ENCODE measurements around the gene IMMP2L. TPM values are rescaled to one million over a fixed set of nuclear protein-coding genes. Genes with fewer than 3 reads are reported as not detected.

IMMP2L gene
- total and polyA plus RNA-seq, 2 of the 4 experiments (the other 2 are of a cell fraction): 5.8 to 9.3 TPM

DNA sequence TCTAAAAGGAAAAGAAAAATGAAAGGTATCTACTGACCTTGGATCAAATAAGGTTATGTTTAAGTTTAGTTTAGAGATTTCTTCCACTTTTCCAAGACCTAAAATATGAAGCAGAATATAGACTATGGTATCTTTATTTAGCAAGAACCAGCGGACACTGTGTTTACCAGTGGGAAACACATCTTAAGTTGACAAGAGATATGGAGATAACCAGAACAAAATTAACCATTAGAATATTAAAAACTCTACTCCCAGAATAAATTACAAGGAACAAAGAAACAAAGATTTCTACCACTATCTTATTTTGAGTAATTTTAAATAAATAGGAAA, 86.9 kb downstream of the IMMP2L start:
- H2AFZ ChIP-seq (replicated peaks; ENCODE audit: low read length, poor library complexity): no peak overlapping the region
- ATAC-seq (ENCODE audit: low read depth): no peak
- no peak overlapping the region for H3K27ac ChIP-seq (ENCODE audit: insufficient read depth, low read length)
- no peak for TF ChIP-seq FOS (IDR thresholded peaks at IDR 0.05; ENCODE audit: low read depth, low read length)
- H3K9me1 ChIP-seq (ENCODE audit: insufficient read depth, low read length): no peaks in the 10 kb centered on the region
- no TSS peak for BruUV-seq (replicated peaks)
- no peak overlapping the region for H2BK120ac ChIP-seq (ENCODE audit: low read depth, low read length)
- no peak overlapping the region for H3K4me3 ChIP-seq (ENCODE audit: insufficient read depth, low read depth, low read length)
- H3K23ac ChIP-seq (ENCODE audit: low read depth, low read length): no peak overlapping the region
- no peak overlapping the region for H2AK5ac ChIP-seq (ENCODE audit: low read depth, low read length)
- H3K79me1 ChIP-seq (ENCODE audit: low read depth in 1 of 2, low read length in 2 of 2): no peaks in the 10 kb centered on the region
- DNase-seq: no peak
- H2BK5ac ChIP-seq (ENCODE audit: low read depth, low read length, poor library complexity, severe bottlenecking): no peak overlapping the region
- ChIA-PET POLR2A (ENCODE audit: unreplicated experiment) (no interaction called here), CTCF (no interaction called here)
- dilution Hi-C loops (cut with HindIII; ENCODE audit: low sequenced_read_pairs, unreplicated experiment) (no loop called here), in situ Hi-C loops (cut with MboI; ENCODE audit: low sequenced_read_pairs) (no loop called here), intact Hi-C loops (cut with micrococcal nuclease) (no loop called here)
- H3K27me3 ChIP-seq (ENCODE audit: control insufficient read depth, insufficient read depth, low read length): no peaks in the 10 kb centered on the region
- no peaks in the 10 kb centered on the region for H3K9me3 ChIP-seq (ENCODE audit: control insufficient read depth, insufficient read depth, low read length)
- no peak overlapping the region for H3K56ac ChIP-seq (ENCODE audit: extremely low read depth, insufficient read depth, low read length)
- no peak overlapping the region for H2AK9ac ChIP-seq (replicated peaks; ENCODE audit: low read depth, low read length, poor library complexity)
- H3K4me1 ChIP-seq (ENCODE audit: control insufficient read depth, insufficient read depth, low read length): no peaks in the 10 kb centered on the region
- H3K4me2 ChIP-seq (ENCODE audit: low read depth, low read length): no peak overlapping the region
- H4K91ac ChIP-seq (ENCODE audit: insufficient read depth, low read depth, low read length): no peak overlapping the region
- no peak overlapping the region for H4K8ac ChIP-seq (ENCODE audit: low read depth in 2 of 2, low read length in 2 of 2)
- H2BK15ac ChIP-seq (ENCODE audit: low read depth, low read length): no peak overlapping the region
- H4K5ac ChIP-seq (ENCODE audit: low read depth, low read length): no peak overlapping the region
- no peak overlapping the region for H2BK20ac ChIP-seq (ENCODE audit: low read depth, low read length)
- no peak overlapping the region for H3K18ac ChIP-seq (ENCODE audit: low read depth, low read length)
- H3K36me3 ChIP-seq (ENCODE audit: control insufficient read depth, insufficient read depth, low read length): no peaks in the 10 kb centered on the region
- H3K9ac ChIP-seq (ENCODE audit: low read depth, low read length): no peak overlapping the region
- H3K4ac ChIP-seq (ENCODE audit: low read depth, low read length): no peak overlapping the region
- no CpG with 5 or more reads among the region's 1 CpG for WGBS, 2 experiments (ENCODE audit: extremely low coverage in 2 of 2, insufficient read length in 1 of 2)
- no peak overlapping the region for H3K14ac ChIP-seq (replicated peaks; ENCODE audit: low read depth, low read length)
- no peaks in the 10 kb centered on the region for H4K20me1 ChIP-seq (ENCODE audit: insufficient read depth, low read length)
